ENCODE measurements around the gene ANGPTL1. TPM values are rescaled to one million over a fixed set of nuclear protein-coding genes. Genes with fewer than 3 reads are reported as not detected.

ANGPTL1 gene
- polyA plus RNA-seq, 1 experiment, result 0.28 TPM

DNA sequence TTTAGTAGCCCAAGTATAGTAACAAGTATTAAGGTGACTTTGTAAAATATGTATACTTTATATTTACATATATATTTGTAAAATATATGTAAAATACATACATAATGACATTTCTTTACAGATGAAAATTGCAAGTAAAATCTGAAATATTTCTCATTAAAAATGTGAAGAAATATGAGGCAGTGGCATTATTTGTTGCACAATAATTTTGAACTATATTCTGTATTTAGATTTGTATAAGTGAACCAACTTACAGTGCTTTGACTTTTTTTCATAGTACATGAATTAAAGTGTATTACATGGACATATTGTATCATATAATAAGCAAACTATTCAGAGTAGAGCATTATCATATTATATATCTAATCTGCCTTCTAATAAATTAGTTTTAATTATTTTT is 60.3 kb downstream of the ANGPTL1 start:
- CTCF ChIA-PET, result interaction anchor here (0.8 kb wide), 1 partner anchor 269 kb away, joined by 3 read pairs; no protein-coding TSS in a partner anchor

GRCh38 chr1:178808529-178808928 is 62.3 kb downstream of the ANGPTL1 start:
- H3K4me3 ChIP-seq (ENCODE audit: low read depth, low read length), result no peak overlapping the region
- TF ChIP-seq, protein P1, sequence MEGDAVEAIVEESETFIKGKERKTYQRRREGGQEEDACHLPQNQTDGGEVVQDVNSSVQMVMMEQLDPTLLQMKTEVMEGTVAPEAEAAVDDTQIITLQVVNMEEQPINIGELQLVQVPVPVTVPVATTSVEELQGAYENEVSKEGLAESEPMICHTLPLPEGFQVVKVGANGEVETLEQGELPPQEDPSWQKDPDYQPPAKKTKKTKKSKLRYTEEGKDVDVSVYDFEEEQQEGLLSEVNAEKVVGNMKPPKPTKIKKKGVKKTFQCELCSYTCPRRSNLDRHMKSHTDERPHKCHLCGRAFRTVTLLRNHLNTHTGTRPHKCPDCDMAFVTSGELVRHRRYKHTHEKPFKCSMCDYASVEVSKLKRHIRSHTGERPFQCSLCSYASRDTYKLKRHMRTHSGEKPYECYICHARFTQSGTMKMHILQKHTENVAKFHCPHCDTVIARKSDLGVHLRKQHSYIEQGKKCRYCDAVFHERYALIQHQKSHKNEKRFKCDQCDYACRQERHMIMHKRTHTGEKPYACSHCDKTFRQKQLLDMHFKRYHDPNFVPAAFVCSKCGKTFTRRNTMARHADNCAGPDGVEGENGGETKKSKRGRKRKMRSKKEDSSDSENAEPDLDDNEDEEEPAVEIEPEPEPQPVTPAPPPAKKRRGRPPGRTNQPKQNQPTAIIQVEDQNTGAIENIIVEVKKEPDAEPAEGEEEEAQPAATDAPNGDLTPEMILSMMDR (IDR thresholded peaks at IDR 0.05; ENCODE audit: insufficient read depth, low read depth, low read length), result no peak
- ChIA-PET CTCF (no interaction called here), POLR2A (no interaction called here)
- H3K27me3 ChIP-seq (ENCODE audit: control insufficient read depth, insufficient read depth, low read length), result no peaks in the 10 kb centered on the region
- no peak for DNase-seq (ENCODE audit: low read depth)
- H3K36me3 ChIP-seq (ENCODE audit: control insufficient read depth, insufficient read depth, low read length), result peaks cover 3% of the 10 kb centered on the region

More for the DNA sequence above, 60.3 kb downstream of the ANGPTL1 start:
- TF ChIP-seq, protein P1 (IDR thresholded peaks at IDR 0.05; ENCODE audit: insufficient read depth, low read depth, low read length), result no peak
- H3K4me3 ChIP-seq (ENCODE audit: low read depth, low read length), result no peak overlapping the region
- DNase-seq (ENCODE audit: low read depth), result no peak
- no peaks in the 10 kb centered on the region for H3K27me3 ChIP-seq (ENCODE audit: control insufficient read depth, insufficient read depth, low read length)
- H3K36me3 ChIP-seq (ENCODE audit: control insufficient read depth, insufficient read depth, low read length), result peaks cover 3% of the 10 kb centered on the region
- POLR2A ChIA-PET, result no interaction called here

- DNase-seq (ENCODE audit: low read depth), result no peak
- POLR2A ChIA-PET, result no interaction called here
These were observed 64.1 kb downstream of the ANGPTL1 start for GRCh38 chr1:178806665-178807300.

DNA sequence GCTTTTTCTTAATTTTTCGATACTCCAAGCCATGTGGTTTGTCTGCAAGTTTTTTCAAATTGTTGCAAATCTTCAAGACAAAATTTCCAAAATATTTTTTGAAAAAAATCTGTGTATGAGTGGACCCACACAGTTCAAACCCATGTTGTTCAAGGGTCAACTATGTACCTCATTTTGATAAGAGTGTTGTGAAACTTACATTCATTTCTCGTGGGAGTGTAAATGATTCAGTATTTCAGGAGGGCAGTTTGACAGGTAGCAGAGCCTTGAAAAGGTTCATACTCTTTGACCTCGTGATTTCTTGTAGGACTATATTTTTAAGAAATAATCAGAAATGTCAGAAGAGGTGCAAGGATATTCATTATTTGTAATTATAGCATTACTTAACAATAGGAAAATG is 68.0 kb downstream of the ANGPTL1 start:
- H3K27me3 ChIP-seq (ENCODE audit: control insufficient read depth, insufficient read depth, low read length), result no peaks in the 10 kb centered on the region
- DNase-seq (ENCODE audit: low read depth), result no peak
- H3K36me3 ChIP-seq (ENCODE audit: control insufficient read depth, insufficient read depth, low read length), result 0 out of 2 replicates have a peak, but pooled peaks cover 1% of the 10 kb centered on the region
- no peak overlapping the region for H3K4me3 ChIP-seq (ENCODE audit: low read depth, low read length)
- CTCF ChIA-PET, result interaction anchor here (1.2 kb wide), 1 partner anchor 46 kb away, joined by 3 read pairs; no protein-coding TSS in a partner anchor
- TF ChIP-seq, protein P1 (IDR thresholded peaks at IDR 0.05; ENCODE audit: insufficient read depth, low read depth, low read length), result no peak
- POLR2A ChIA-PET, result no interaction called here

More at GRCh38 chr1:178806665-178807300, 64.1 kb downstream of the ANGPTL1 start:
- TF ChIP-seq, protein P1 (IDR thresholded peaks at IDR 0.05; ENCODE audit: insufficient read depth, low read depth, low read length), result no peak
- H3K36me3 ChIP-seq (ENCODE audit: control insufficient read depth, insufficient read depth, low read length), result peaks cover 3% of the 10 kb centered on the region
- CTCF ChIA-PET, result no interaction called here
- no peaks in the 10 kb centered on the region for H3K27me3 ChIP-seq (ENCODE audit: control insufficient read depth, insufficient read depth, low read length)
- H3K4me3 ChIP-seq (ENCODE audit: low read depth, low read length), result no peak overlapping the region

Other genes with a start within 250 kb of the ANGPTL1 start
- gene RALGPS2, start 145.8 kb downstream of the ANGPTL1 start, polyA plus RNA-seq (2011; rRNA removed), result 27.7 and 40.9 TPM in 2 replicates
- gene FAM20B, start 154.8 kb upstream of the ANGPTL1 start, polyA plus RNA-seq (2011; rRNA removed), result 30.0 and 36.2 TPM in 2 replicates
- gene TOR3A, start 211.0 kb upstream of the ANGPTL1 start, polyA plus RNA-seq (2011; rRNA removed), result 25.7 and 30.8 TPM in 2 replicates

Measured in BJ (cell line).